ENCODE results near the gene SAMD13.

The SAMD13 gene, protein sequence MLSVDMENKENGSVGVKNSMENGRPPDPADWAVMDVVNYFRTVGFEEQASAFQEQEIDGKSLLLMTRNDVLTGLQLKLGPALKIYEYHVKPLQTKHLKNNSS

GRCh38 chr1:84301004-84301784 is at the start of gene SAMD13:
Gene SAMD13 (plus strand): TSS chr1:84301708. CDS start chr1:84303235, 1,527 bp downstream.
- DNase-seq = no peak

GRCh38 chr1:84253036-84253435 is 48.5 kb upstream of the SAMD13 start:
- no peak for DNase-seq

DNA sequence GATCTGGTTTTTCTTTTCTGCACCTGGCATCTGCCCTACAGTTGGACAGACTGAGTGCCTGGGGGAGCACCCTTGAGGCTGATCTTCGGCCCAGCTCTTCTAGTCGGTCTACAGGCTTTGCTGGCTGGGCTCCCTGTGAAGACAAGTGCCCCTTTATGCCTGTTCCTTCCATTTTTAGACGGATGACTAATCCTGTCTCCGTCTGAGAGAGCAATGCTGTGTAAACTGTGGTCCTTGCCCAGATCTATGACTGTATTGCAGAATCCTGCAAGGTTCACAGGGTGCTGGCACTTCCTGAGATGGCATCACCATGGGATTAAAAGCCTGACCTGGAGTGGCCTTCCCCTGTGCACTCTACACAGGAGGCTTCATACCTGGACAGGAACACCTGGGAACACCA is 47.6 kb upstream of the SAMD13 start:
- no peak for DNase-seq

- no peak for DNase-seq
Observed at GRCh38 chr1:84254703-84255238, 46.7 kb upstream of the SAMD13 start.

DNA sequence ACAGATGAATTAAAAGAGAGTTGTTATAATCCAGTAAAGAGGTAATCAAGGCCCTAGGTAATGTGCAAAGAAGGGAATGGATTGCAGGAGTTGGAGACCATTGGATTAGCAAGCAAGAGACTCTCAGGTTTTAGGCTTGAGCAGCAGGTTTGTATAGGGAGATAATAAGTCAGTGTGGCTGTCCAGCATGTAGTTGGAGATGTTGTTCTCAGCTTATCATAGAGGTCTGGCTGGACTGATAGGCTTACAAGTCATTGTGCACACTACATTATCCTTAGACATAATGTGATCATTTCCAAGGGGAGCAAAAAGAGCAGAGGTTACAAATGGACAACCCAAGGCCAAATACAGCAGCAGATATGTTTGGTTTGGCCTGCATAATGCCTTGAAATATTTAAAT is 45.9 kb upstream of the SAMD13 start:
- DNase-seq = no peak

GRCh38 chr1:84257617-84258016 is 43.9 kb upstream of the SAMD13 start:
- no peak for DNase-seq

GRCh38 chr1:84259376-84259775 is 42.1 kb upstream of the SAMD13 start:
- DNase-seq = no peak

DNA sequence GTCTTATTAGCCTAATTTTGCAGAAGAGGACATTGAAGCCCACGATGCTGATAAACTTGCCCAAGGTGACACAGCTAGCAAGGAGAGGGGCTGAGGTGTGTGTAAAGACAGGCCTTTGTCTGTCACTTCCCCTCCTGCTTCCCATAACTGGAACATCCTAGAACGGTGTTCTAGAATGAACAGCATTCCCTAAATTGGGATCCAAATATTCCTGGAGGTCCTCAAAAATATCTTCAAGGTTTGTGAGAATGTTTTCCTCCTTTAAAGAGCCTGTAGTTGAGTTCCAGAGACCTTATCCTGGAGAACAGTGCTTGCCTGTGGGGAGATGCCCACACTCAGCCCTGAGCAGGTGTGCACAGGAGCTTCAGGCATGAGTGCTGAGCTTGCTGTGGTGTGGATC is 41.5 kb upstream of the SAMD13 start:
- no peak for DNase-seq

GRCh38 chr1:84260852-84261518 is 40.5 kb upstream of the SAMD13 start:
- no peak for DNase-seq

DNA sequence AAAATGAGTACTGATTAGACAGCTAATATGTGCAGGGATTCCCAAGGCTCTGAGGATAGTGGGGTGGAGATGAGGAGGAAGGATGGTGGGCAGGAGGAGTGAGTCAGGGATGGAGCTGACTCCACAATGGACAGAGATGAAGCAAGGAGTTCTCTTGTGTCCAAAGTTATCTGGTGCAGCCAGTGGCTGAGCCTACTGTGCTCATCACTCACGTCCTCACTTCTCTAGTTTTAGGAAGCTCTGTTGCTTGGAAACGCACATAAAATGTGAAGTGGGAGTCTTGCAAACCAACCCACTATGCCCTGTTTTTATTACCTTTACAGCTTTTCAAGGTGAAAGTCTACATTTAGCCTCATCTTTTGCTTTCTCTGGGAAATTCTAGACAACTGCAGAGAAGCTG is 36.5 kb upstream of the SAMD13 start:
- DNase-seq = no peak

DNA sequence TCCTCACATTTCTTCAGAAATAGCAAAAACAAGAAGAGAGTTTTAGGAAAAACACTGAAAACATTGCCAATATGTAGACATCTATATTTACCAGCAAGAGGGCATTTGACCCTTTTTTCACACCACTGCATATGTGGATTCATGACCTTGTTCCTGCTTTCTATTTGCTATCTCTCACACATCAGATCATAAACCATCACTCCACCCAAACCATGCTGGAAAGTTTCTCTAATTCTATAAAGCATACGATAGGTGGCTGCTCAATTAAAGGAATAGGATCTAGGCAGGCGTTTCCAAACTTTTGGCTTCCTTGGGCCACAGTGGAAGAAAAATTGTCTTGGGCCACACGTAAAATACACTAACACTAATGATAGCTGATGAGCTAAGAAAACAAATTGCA is 35.6 kb upstream of the SAMD13 start:
- no peak for DNase-seq

DNA sequence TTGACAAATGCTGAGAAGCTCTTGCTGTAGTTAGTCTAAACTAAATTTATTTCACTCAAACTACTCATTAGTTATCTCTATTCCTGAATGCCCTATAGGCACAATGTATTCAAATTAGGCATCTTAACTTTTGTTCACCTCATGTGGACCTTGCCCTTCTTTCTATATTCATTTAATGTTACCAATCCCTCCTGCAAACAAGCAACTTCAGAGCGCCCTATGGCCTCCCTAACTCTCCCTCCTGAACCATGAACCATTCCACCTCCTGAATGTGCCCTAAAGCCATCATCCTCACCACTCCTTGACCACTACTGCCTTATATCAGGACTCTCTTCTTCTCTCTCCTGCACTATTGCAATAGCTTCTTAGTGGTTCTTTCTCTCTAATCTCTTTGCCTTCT is 34.8 kb upstream of the SAMD13 start:
- DNase-seq = no peak

- DNase-seq = no peak
Observed at GRCh38 chr1:84267476-84267875, 34.0 kb upstream of the SAMD13 start.

DNA sequence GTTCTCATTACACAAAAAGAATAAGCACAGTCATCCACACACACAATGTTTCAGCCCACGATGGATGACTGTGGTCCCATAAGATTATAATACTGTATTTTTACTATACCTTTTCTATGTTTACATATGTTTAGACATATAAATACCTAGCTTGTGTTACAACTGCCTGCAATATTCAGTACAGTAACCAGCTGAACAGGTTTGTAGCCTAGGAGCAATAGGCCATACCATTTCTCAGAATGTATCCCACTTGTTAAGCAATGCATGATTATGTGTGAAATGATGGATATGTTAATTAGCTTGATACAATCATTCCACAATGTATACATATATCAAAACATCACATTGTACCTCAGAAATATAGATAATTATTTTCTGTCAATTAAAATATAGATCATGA is 33.2 kb upstream of the SAMD13 start:
- DNase-seq = no peak

- DNase-seq = no peak
Observed at GRCh38 chr1:84269306-84269705, 32.2 kb upstream of the SAMD13 start.

- no peak for DNase-seq
Observed at GRCh38 chr1:84271441-84272151, 29.9 kb upstream of the SAMD13 start.

GRCh38 chr1:84272401-84272800 is 29.1 kb upstream of the SAMD13 start:
- DNase-seq = no peak

GRCh38 chr1:84277343-84278059 is 24.0 kb upstream of the SAMD13 start:
- DNase-seq = no peak

DNA sequence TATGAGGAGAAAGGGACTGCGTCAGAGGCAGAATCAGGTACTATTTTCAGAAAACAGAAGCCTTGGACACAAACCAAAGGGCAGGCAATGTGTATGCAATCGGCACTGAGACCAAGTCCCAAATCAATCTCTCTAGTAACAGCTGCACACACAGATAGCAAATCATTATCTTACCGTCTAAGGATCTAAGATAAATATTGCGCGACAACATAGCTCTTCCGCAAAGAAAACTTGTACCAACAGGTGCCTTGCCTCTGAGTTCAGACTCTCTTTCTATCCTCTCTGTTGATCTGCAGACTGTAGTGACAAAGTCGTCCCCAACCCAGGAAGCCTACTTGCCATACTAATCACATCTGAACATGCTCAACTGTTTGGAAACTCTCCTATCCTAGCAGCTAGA is 22.6 kb upstream of the SAMD13 start:
- no peak for DNase-seq

DNA sequence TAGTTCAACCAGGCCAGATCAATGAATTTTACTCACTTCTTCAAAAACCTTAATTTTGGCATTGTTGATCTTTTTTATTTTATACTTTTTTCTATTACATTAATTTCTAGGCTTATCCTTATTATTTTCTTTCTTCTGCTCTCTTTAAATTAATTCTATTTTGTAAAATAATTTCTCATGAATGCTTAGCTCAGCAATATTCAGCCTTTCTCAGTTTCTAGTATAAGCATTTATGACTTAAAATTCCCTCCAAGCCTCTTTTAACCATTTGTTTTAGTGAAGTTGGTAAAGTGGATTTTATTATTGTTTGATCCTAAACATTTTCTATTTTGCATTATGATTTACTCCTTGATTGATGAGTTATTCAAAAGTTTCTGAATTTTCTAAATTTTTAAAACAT is 20.6 kb upstream of the SAMD13 start:
- DNase-seq = no peak

- no peak for DNase-seq
Observed at GRCh38 chr1:84282780-84283333, 18.7 kb upstream of the SAMD13 start.

- no peak for DNase-seq
Observed at GRCh38 chr1:84283381-84283780, 18.1 kb upstream of the SAMD13 start.

DNA sequence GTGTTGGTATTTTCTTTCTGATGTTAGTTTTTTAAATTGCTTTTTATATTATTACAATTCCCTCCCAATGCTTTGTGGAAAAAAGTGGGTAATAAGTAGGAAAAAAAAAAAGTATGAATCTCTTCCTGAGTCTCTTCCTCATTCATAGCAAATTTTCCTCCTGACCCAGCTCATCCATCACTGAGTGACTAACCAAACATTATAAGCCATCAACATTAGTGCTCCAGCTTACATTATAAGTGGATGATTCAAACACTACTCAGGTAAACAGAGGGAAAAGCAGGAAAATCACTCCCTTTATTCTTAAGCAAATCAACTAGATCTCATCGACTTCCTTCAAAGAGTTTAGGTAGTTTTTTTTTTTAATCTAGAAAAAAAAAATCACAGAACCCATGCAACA is 15.4 kb upstream of the SAMD13 start:
- no peak for DNase-seq
